Thyroid gland (tissue), 4 donors: ENCODE data around the gene GPN1.

Experiments used
- CTCF ChIP-seq, 6 experiments: fragments of 200-600 bp in 3 of 6; fragments of 450-650 bp in 3 of 6; sonication (generic) in 3 of 6; IDR thresholded peaks; one replicate each; pipeline ENCODE4 v1.5.1; 2016 to 2019; ENCODE audit warnings: antibody characterized with exemption in 6 of 6, mild to moderate bottlenecking in 2 of 6, inconsistent platforms in 1 of 6, moderate library complexity in 1 of 6
- POLR2A ChIP-seq, 2 donors: fragments of 450-650 bp; IDR thresholded peaks; one replicate each; pipeline ENCODE4 v1.6.1; 2017; ENCODE audit warnings: antibody characterized with exemption in 2 of 2, mild to moderate bottlenecking in 2 of 2, moderate library complexity in 1 of 2

DNA sequence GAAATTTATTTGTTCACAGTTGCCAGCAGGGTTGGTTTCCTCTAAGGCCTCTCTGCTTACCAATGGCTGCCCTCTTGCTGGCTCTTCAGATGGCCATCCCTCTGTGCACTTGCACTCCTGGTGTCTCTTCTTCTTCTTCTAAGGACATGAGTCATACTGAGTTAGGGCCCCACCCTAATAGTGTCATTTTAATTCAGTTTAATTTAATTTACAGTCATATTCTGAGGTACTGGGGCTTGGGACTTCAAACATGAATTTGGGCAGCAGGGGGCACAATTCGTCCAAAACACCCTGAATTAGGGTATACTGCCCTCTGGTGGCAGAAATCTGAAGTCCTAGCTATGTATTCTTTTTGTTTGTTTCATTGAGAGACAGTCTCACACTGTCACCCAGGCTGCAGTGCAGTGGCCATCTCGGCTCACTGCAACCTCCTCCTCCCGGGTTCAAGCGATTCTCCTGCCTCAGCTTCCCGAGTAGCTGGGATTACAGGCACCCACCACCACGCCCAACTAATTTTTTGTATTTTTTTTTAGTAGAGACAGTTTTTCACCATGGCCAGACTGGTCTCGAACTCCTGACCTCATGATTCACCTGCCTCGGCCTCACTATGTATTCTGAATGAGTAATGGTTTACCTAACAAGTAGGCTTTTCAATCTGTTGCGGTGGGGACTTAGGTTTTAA lies 54.7 kb downstream of the GPN1 start:
- TF ChIP-seq CTCF (IDR thresholded peaks at IDR 0.05) (peak in 5 of 6 experiments; percentile 96 to 99 (median 97)), POLR2A (IDR thresholded peaks at IDR 0.05) (no peak)
